Suprapubic skin (tissue), 4 donors: Measurements from ENCODE around the gene SPRING1. TPM values are rescaled to one million over a fixed set of nuclear protein-coding genes. Genes with fewer than 3 reads are reported as not detected.

ENCODE experiments used
- DNase-seq, 2 donors: peaks; one replicate each; pipeline ENCODE4 v3.0.0-alpha.2; 2019; ENCODE audit warnings: low spot score in 2 of 2
- H3K27ac ChIP-seq: fragments of 200-600 bp; sonication (generic); one replicate; pipeline ENCODE4 v1.5.1; 2019
- H3K27me3 ChIP-seq: fragments of 200-600 bp; sonication (generic); one replicate; pipeline ENCODE4 v1.5.1; 2019
- H3K36me3 ChIP-seq: fragments of 200-600 bp; sonication (generic); one replicate; pipeline ENCODE4 v1.5.1; 2019
- H3K4me1 ChIP-seq: fragments of 200-600 bp; sonication (generic); one replicate; pipeline ENCODE4 v1.5.1; 2019
- H3K4me3 ChIP-seq: fragments of 200-600 bp; sonication (generic); one replicate; pipeline ENCODE4 v1.5.1; 2019; ENCODE audit warnings: mild to moderate bottlenecking
- H3K9me3 ChIP-seq: fragments of 200-600 bp; sonication (generic); one replicate; pipeline ENCODE4 v1.5.1; 2019
- EP300 ChIP-seq: sonication (generic); formaldehyde crosslinking; IDR thresholded peaks from one replicate; pipeline ENCODE4 v1.6.1; 2017; ENCODE audit warnings: antibody characterized with exemption
- POLR2A ChIP-seq, 2 donors: fragments of 450-650 bp; IDR thresholded peaks; one replicate each; pipeline ENCODE4 v1.6.1; 2017; ENCODE audit warnings: antibody characterized with exemption in 2 of 2, mild to moderate bottlenecking in 2 of 2, moderate library complexity in 2 of 2
- POLR2AphosphoS5 ChIP-seq, 3 donors: sonication (generic); formaldehyde crosslinking; IDR thresholded peaks; one replicate each; pipeline ENCODE4 v1.6.1; 2017; ENCODE audit warnings: antibody characterized with exemption in 3 of 3
- WGBS: methylation state at CpG from one replicate; pipeline ENCODE4 v1.1.5; 2018; 5-methylcytosine and 5-hydroxymethylcytosine counted together
- total RNA-seq, 4 donors: library from RNA; depleted of rRNA; stranded (reverse); fragments of >200 nt; gene quantifications; one replicate each; pipeline ENCODE4 v1.1.0, GENCODE V29; 2016
- TF ChIP-seq, protein P1 (sequence below), 2 donors: fragments of 200-600 bp in 1 of 2; fragments of 450-650 bp in 1 of 2; sonication (generic) in 1 of 2; IDR thresholded peaks; one replicate each; pipeline ENCODE4 v1.5.1; 2016 to 2019; ENCODE audit warnings: antibody characterized with exemption in 2 of 2, mild to moderate bottlenecking in 1 of 2, moderate library complexity in 1 of 2

Gene SPRING1
- total RNA-seq, 4 donors from 2014 or later, result 19.9 to 31.4 (median 27.5) TPM

DNA sequence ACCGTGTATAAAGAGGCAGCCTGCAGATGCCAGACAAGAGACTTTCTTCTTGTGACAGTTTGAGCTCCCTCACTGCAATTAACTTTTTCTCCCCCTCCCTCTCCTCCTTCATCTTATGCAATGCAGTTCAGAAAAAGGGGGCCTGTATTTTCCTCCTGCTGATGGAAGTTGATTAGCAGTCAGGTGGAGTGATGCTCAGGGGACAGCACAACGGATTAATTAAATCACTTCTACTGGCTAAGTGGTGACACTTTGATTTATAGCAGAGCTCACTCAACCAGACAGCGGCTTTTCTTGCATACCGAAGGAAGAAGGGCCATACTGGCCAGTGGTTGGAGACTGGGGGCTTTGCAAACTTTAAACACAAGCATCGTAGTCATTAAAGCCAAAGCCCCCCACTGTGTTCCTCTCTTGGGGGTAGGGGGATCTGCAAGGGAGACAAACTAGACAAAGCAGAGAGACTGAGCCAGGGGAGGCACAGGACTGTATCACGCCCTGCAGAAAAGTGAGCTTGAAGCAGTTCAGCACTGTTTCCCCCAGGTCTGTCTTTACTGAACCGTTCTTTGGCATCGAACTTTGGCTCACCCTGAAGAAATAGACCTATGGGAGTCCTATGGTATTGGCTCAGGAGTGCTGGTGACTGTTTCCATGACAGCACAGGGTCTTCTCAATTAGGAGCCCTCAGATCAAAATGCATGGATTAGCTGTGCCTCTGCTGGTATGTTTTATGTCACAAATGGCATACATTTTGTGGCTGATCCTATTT, 47.7 kb downstream of the SPRING1 start:
- Histone ChIP-seq H3K9me3 (no peaks in the 10 kb centered on the region), H3K4me1 (peaks cover 10% of the 10 kb centered on the region), H3K27ac (no peak overlapping the region), H3K36me3 (no peaks in the 10 kb centered on the region), H3K4me3 (no peak overlapping the region), H3K27me3 (peaks cover 8% of the 10 kb centered on the region)
- DNase-seq, result peak; percentile 18 to 30
- TF ChIP-seq POLR2A (IDR thresholded peaks at IDR 0.05) (no peak), EP300 (no peak), POLR2AphosphoS5 (IDR thresholded peaks at IDR 0.05) (no peak)
- TF ChIP-seq, protein P1, sequence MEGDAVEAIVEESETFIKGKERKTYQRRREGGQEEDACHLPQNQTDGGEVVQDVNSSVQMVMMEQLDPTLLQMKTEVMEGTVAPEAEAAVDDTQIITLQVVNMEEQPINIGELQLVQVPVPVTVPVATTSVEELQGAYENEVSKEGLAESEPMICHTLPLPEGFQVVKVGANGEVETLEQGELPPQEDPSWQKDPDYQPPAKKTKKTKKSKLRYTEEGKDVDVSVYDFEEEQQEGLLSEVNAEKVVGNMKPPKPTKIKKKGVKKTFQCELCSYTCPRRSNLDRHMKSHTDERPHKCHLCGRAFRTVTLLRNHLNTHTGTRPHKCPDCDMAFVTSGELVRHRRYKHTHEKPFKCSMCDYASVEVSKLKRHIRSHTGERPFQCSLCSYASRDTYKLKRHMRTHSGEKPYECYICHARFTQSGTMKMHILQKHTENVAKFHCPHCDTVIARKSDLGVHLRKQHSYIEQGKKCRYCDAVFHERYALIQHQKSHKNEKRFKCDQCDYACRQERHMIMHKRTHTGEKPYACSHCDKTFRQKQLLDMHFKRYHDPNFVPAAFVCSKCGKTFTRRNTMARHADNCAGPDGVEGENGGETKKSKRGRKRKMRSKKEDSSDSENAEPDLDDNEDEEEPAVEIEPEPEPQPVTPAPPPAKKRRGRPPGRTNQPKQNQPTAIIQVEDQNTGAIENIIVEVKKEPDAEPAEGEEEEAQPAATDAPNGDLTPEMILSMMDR (IDR thresholded peaks at IDR 0.05), result no peak
- 68% methylated on average over 8 of the region's 8 CpGs for whole genome bisulfite sequencing

DNA sequence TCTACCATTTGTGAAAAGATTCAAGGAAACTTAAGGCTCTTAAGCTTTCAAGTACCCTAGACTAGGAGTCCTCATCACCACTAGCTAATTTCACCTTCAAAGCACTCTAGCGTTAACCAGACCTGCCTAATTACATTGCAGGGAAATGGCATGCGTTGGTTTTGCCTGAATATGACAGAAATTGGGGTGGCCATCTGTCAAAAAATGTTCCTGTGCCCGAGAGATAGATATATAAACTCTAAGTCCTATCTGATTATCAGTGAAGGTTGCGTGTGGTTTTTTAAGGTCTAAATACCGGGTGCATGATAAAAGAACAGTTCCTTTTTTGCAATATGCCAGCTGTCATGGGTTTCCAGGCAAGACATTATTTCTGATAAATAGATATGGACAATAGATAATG, 48.3 kb downstream of the SPRING1 start:
- peak in 1 of 2 donors; percentile 2 for DNase-seq
- H3K4me1 ChIP-seq, result peaks cover 10% of the 10 kb centered on the region
- 79% methylated on average over 5 of the region's 5 CpGs for WGBS
- TF ChIP-seq, protein P1 (IDR thresholded peaks at IDR 0.05), result no peak
- no peak for TF ChIP-seq EP300
- TF ChIP-seq POLR2AphosphoS5 (IDR thresholded peaks at IDR 0.05), result no peak
- TF ChIP-seq POLR2A (IDR thresholded peaks at IDR 0.05), result no peak
- H3K36me3 ChIP-seq, result no peaks in the 10 kb centered on the region
- peaks cover 8% of the 10 kb centered on the region for H3K27me3 ChIP-seq
- H3K9me3 ChIP-seq, result no peaks in the 10 kb centered on the region
- no peak overlapping the region for H3K27ac ChIP-seq
- no peak overlapping the region for H3K4me3 ChIP-seq

Other genes with a start within 250 kb of the SPRING1 start
- gene MAP1LC3B2, start 178.7 kb downstream of the SPRING1 start, total RNA-seq, result 10 to 100 TPM in 1 of 4 donors, 1 to 10 TPM in 2, not detected in 1; 3.5 to 13.9 (median 5.6) TPM
- gene RNFT2, start 246 bp upstream of the SPRING1 start, total RNA-seq, result 1 to 10 TPM in 1 of 4 donors, under 1 TPM in 3; 0.40 to 1.4 (median 0.69) TPM
- gene HRK, start 143.4 kb upstream of the SPRING1 start, total RNA-seq, result not detected
- 10 to 100 TPM in 2 of 4 donors, 1 to 10 TPM in 2; 9.1 to 19.0 (median 13.5) TPM for gene FBXW8, start 172.9 kb upstream of the SPRING1 start, total RNA-seq